Activated effector memory CD4-positive, alpha-beta T cell treated with Interleukin-2 at 50 U/mL for 16 hours (primary cell): ENCODE results near the gene PCSK6.

Experiments used
- DNase-seq: peaks from one replicate; pipeline ENCODE4 v3.0.0-alpha.2; 2020

The PCSK6 gene

GRCh38 chr15:101522621-101523559 lies 33.4 kb upstream of the PCSK6 start:
- DNase-seq = no peak

DNA sequence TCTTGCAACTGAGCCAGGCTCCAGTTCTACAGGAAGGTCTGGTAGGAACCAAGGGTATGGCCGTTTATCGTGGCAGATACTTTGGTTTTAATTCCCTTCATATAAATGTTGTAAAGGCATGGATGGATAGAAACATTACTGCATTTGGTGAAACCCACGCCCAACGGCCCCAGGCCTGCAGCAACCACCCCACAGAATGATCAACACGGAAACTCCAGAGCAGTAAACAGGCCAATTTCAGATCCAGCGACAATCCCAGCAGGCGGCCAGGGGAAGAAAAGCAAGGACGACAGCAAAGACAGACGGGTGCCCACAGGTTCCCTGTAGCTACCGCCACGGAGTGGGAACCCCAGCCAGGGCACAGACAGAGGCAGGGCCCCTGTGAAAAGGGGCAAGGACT lies 32.6 kb upstream of the PCSK6 start:
- no peak for DNase-seq

GRCh38 chr15:101521591-101521990 lies 32.1 kb upstream of the PCSK6 start:
- DNase-seq = no peak

DNA sequence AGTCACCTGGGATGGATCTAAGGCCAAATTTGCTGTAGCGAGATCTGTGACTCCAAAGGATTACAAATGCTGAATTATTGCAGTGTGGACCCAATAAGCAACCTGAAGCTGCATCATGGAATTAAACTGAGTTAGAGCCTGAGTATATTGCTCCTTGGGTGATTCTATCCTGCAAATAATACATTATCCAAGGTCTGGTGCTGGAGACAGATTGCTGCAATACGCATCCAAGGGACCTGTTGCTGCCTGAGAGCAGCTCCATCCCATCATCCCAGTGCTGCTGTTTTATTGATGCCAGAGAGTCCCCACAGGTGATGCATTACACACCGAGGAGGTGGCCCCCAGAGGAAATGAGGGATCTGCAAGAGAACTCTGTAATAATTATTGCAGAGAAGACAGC lies 31.6 kb upstream of the PCSK6 start:
- no peak for DNase-seq

DNA sequence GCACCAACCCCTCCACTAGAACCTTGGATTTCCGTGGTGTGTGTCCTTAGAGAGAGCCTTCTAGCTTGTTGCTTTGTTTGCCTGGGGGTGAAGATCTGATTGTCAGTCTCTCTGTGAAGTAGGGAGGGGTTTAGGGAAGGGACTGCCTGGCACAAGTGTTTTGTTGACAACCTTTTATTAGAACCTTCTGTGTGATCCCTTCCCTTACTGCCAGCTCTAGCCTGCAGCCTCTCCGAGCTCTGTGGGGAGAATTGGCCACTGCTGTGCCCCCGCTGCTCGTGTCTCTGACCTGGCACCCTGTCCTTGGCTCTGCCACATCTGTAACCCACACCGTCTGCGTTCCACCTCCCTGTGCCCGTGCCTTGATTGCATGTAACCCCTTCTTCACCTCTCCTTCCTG lies 30.9 kb upstream of the PCSK6 start:
- no peak for DNase-seq

- no peak for DNase-seq
These were observed 28.0 kb upstream of the PCSK6 start for GRCh38 chr15:101517504-101517903.

DNA sequence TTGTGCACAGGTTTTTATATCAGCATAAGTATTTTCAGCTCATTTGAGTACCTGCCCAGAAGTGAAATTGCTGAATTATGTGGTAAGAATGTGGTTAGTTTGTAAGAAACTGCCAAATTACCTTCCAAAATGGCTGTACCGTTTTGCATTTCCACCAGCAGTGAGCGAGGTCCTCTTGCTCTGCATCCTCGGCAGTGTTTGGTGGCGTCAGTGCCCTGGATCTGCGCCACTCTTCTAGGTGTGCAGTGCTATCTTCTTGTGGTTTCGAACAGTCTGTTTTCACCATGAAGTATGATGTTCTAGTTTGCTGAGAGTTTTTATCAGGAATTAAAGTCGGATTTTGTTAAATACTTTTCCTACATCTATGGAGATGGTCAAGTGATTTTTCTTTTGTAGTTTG lies 24.8 kb upstream of the PCSK6 start:
- no peak for DNase-seq

DNA sequence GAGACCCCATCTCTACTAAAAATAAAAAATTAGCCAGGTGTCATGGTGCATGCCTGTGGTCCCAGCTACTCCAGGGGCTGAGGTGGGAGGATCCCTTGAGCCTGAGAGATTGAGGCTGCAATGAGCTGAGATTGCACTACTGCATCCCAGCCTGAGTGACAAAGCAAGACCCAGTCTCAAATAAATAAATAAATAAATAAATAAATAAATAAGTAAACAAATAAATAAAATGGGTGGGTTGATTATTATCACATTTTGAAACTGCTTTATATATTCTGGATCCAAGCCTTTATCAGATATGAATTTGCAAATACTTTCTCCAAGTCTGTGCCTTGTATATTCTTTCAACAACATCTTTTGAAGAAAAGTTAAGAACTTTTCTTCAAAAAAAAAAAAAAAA lies 22.2 kb upstream of the PCSK6 start:
- DNase-seq = no peak

DNA sequence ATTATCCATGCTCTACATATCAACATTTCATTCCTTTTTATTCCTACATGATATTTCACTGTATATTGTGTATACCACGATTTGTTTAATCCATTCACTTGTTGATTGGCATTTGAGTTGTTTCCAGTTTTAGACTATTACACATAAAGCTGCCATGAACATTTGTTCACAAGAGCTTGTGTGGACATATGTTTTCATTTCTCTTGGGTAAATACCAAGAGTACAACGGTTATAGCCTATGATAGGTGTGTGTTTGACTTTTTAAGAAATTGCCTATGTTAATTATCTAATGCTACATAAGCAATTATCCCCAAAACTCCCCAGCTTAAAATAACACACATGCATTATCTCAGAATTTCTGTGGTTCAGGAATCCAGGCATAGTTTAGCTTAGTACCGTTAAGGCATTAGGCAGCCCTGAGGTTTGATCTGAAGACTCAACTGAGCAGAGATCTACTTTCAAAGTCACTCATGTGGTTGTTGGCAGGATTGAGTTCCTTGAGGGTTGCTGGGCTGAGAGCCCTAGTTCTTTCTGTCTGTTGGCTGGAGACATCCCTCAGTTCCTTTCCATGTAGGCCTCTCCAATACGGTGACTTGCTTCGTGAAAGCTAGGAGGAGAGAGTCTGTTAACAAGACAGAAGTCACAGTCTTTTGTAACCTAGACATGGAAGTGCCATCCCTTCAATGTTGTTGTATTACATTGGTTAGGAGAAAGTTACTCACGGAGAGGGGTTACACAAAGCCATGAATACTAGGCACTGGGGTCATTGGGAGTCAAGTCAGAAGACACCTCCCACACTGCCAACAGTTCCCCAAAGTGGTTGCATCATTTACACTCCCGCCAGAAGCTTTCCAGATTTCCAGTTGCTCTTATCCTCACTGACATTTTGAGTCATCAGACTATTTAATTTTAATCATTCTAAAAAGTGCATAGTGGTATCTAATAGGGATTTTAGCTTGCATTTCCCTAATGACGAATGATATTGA lies 21.0 kb upstream of the PCSK6 start:
- DNase-seq = no peak

GRCh38 chr15:101509279-101509678 lies 19.8 kb upstream of the PCSK6 start:
- DNase-seq = no peak

DNA sequence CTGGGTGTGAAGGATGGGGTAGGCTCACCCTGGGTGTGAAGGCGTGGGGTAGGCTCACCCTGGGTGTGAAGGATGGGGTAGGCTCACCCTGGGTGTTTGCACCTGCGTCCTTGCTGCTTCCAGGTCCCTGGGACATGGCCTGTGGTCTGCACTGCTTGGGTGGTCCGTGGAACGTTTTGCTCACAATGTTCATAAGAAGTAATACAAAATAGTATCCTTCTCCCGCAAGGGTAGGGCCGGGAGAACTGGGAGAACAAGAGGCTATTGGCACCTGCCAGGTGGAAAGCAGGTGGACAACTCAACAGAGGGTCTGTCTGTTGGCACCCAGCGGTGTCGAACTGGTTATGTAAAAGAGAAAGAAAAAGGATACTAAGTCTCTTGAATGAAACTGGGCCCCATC lies 17.0 kb upstream of the PCSK6 start:
- no peak for DNase-seq

DNA sequence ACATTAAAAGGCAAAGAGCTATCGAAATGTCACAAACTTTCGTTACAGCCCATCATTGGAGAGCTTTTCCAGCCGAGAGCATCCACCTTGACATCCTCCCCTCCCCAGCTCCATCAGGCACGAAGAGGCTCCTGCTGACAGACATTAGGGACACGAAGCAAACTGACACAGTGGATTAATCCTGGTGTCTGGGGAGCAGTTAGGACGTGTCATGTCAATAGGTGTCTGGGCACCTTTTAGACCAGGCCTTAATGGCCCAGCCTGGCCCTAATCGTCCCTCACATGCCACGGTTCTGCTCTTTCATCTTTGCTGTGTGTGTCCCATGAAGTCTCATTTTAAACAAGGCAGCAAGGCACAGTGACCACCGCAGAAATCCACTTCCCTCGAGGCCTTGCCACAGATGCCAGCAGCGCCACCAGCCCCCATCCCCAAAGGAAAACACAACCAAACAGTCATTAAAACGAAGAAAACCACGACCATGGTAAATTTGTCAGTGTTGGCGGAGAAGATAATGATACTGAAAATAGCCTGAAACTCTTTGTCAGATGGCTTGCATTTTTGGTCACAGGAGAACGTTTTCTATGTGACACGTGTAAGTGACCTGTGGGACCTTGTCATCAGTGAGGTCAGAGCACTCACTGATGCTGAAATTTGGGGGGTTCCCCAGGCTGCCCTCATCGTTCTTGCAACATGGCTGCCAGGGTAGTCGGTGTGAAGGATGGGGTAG lies 16.3 kb upstream of the PCSK6 start:
- DNase-seq = no peak

GRCh38 chr15:101504866-101505609 lies 15.5 kb upstream of the PCSK6 start:
- no peak for DNase-seq

GRCh38 chr15:101504373-101504772 lies 14.9 kb upstream of the PCSK6 start:
- DNase-seq = no peak

DNA sequence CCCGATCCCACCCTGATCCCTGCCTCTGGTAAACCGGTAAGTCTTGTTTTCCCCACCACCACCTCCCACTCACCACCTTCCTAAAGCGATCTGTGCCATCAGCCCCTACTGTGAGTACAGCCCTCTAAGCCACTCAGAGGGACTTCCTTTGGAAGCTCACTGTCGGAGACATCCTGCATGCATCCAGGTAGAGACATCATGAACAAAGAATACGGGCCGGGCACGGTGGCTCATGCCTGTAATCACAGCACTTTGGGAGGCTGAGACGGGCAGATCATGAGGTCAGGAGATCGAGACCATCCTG lies 13.7 kb upstream of the PCSK6 start:
- DNase-seq = no peak

DNA sequence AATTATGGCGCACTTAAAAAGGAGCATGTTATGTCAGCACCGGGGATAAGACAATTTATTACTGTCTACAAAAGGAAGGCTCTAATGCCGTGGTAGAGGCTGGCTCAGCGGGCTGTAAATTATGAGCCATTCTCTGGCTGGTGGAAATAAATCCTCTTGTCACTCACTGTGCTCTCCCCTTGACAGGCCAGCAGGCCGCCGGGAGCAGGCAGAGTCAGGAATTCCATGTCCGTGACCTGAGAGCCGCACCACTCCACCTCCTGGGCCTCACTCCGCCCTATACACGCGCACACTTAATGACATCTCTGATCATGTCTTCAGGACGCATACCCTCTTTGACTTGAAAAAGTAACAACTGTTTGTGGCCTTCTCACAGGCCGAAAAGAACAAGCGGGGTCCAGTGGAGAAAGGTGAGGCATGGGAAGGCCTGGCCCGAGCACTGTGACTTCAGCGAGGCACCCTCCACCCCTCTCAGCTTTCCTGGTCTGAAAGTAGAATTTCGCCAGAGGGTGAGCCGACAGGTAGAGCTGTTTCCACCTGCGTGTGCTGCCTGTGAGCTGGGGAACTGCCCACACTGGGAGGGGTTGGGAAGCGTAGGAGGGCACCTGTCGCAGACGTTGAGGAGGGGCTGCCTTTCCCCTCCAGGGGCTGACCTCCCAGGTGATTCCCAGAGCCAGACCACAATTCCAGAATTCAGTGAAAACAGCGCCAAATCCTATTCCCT lies 13.2 kb upstream of the PCSK6 start:
- DNase-seq = no peak

- DNase-seq = peak; percentile 18
These were observed 12.3 kb upstream of the PCSK6 start for GRCh38 chr15:101501703-101502373.

- no peak for DNase-seq
These were observed 11.5 kb upstream of the PCSK6 start for GRCh38 chr15:101500865-101501551.

DNA sequence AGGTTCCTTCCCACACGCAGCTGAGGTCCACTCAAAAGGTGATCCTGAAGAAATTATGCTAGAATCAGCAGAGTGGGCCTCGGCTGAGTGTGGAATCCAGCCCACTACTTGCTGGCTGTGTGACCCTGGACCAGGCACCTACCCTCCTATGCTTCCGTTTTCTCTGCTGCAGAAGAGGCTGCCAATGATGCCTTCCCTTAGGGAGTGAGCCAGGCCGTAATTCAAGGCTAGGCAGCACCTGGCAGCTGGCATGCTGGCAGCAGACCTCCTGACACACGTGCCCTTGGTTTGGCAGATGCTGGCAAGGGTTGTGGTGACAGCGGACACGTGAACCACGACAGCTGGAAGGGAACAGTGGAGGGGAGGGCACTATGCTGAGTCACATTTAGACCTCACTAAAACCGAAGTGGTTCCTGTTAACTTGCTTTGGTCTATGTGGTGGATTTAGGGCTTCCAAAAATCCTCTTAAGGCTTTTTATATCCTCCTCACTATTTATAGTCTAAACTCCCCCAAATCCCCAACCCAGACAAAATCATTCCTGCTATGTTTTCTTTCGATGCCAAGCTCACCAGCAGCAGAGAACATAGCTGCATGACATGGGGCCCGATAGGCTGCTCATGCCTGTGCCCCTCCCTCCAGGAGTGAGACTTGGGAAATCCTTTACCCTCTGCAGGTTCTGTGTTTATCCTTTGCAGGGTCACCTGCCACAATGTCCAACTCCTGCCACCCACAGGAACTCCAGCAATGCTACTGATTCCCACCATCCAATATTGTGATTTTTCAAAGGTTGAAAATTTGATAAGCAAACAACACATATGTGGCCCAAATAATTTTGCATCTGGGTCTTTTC lies 10.6 kb upstream of the PCSK6 start:
- no peak for DNase-seq
